SK-N-SH treated with all-trans-retinoic acid at 6 μM for 48 hours (cell line): ENCODE measurements around the gene RELA.

Source experiments
- ATAC-seq: fragments of 200-7000 bp; cut with Tn5 transposase; 3 replicates; pipeline ENCODE4 v1.9.1; 2020; ENCODE audit warnings: mild to moderate bottlenecking, moderate library complexity
- BACH2 ChIP-seq: fragments of 250-450 bp; sonication (Bioruptor Pico); IDR thresholded peaks from 2 replicates; pipeline ENCODE4 v1.9.0; 2021; ENCODE audit warnings: mild to moderate bottlenecking, borderline replicate concordance
- CREB5 ChIP-seq: fragments of 250-450 bp; sonication (Bioruptor Pico); IDR thresholded peaks from 2 replicates; pipeline ENCODE4 v1.5.1; 2020; ENCODE audit warnings: low read depth, mild to moderate bottlenecking, moderate library complexity
- CSDC2 ChIP-seq: fragments of 250-450 bp; sonication (Bioruptor Pico); IDR thresholded peaks from 2 replicates; pipeline ENCODE4 v1.5.0; 2020; ENCODE audit warnings: mild to moderate bottlenecking, moderate library complexity
- CSRNP3 ChIP-seq: fragments of 250-450 bp; sonication (Bioruptor Pico); IDR thresholded peaks from 2 replicates; pipeline ENCODE4 v1.5.1; 2021; ENCODE audit warnings: mild to moderate bottlenecking, moderate library complexity
- ESRRG ChIP-seq: fragments of 250-450 bp; sonication (Bioruptor Pico); IDR thresholded peaks from 2 replicates; pipeline ENCODE4 v1.6.1; 2021; ENCODE audit warnings: mild to moderate bottlenecking
- GLIS3 ChIP-seq: fragments of 250-450 bp; sonication (Bioruptor Pico); IDR thresholded peaks from 2 replicates; pipeline ENCODE4 v1.5.0; 2020; ENCODE audit warnings: mild to moderate bottlenecking, moderate library complexity
- OSR1 ChIP-seq: fragments of 250-450 bp; sonication (Bioruptor Pico); IDR thresholded peaks from 2 replicates; pipeline ENCODE4 v1.8.0; 2022; ENCODE audit warnings: moderate library complexity, mild to moderate bottlenecking, inconsistent platforms
- POU6F1 ChIP-seq: fragments of 250-450 bp; sonication (Bioruptor Pico); IDR thresholded peaks from 2 replicates; pipeline ENCODE4 v1.8.0; 2021; ENCODE audit warnings: low read depth, mild to moderate bottlenecking, moderate library complexity, borderline replicate concordance
- PPARA ChIP-seq: fragments of 250-450 bp; sonication (Bioruptor Pico); IDR thresholded peaks from 2 replicates; pipeline ENCODE4 v1.5.0; 2020; ENCODE audit warnings: mild to moderate bottlenecking, borderline replicate concordance
- RARB ChIP-seq: fragments of 250-450 bp; sonication (Bioruptor Pico); IDR thresholded peaks from 2 replicates; pipeline ENCODE4 v1.8.0; 2021; ENCODE audit warnings: mild to moderate bottlenecking, moderate library complexity
- SNAI2 ChIP-seq: fragments of 250-450 bp; sonication (Bioruptor Pico); IDR thresholded peaks from 2 replicates; pipeline ENCODE4 v1.5.0; 2020; ENCODE audit warnings: mild to moderate bottlenecking, moderate library complexity
- TCF4 ChIP-seq: fragments of 250-450 bp; sonication (Bioruptor Pico); IDR thresholded peaks from 2 replicates; pipeline ENCODE4 v1.8.0; 2021; ENCODE audit warnings: mild to moderate bottlenecking, moderate library complexity, borderline replicate concordance
- TOX ChIP-seq: fragments of 250-450 bp; sonication (Bioruptor Pico); IDR thresholded peaks from 2 replicates; pipeline ENCODE4 v1.8.0; 2021; ENCODE audit warnings: mild to moderate bottlenecking, moderate library complexity, borderline replicate concordance
- ZC3H10 ChIP-seq: fragments of 250-450 bp; sonication (Bioruptor Pico); IDR thresholded peaks from 2 replicates; pipeline ENCODE4 v1.5.1; 2021; ENCODE audit warnings: mild to moderate bottlenecking, moderate library complexity
- ZFP3 ChIP-seq: fragments of 250-450 bp; sonication (Bioruptor Pico); IDR thresholded peaks from 2 replicates; pipeline ENCODE4 v1.5.0; 2020; ENCODE audit warnings: mild to moderate bottlenecking, moderate library complexity
- ZFP30 ChIP-seq: fragments of 450-650 bp; formaldehyde crosslinking; IDR thresholded peaks from 2 replicates; pipeline ENCODE4 v1.5.0; 2022; ENCODE audit warnings: mild to moderate bottlenecking, moderate library complexity
- ZNF70 ChIP-seq: fragments of 450-650 bp; formaldehyde crosslinking; IDR thresholded peaks from 2 replicates; pipeline ENCODE4 v1.5.0; 2020; ENCODE audit warnings: mild to moderate bottlenecking, moderate library complexity
- ZNF8 ChIP-seq: fragments of 450-650 bp; formaldehyde crosslinking; IDR thresholded peaks from 2 replicates; pipeline ENCODE4 v1.5.0; 2020; ENCODE audit warnings: mild to moderate bottlenecking, moderate library complexity
- TF ChIP-seq, protein P1 (sequence below): fragments of 250-450 bp; sonication (Bioruptor Pico); IDR thresholded peaks from 2 replicates; pipeline ENCODE4 v1.5.0; 2020; ENCODE audit warnings: mild to moderate bottlenecking, moderate library complexity
- TF ChIP-seq, protein P2 (sequence below): fragments of 250-450 bp; sonication (Bioruptor Pico); IDR thresholded peaks from 2 replicates; pipeline ENCODE4 v1.8.0; 2020; ENCODE audit warnings: mild to moderate bottlenecking, moderate library complexity, borderline replicate concordance

RELA gene

GRCh38 chr11:65651339-65651588, 11.5 kb downstream of the RELA start:
- ATAC-seq, result no peak
- no peak for TF ChIP-seq CSDC2 (CRISPR knock-in tag)
- TF ChIP-seq, protein P1, sequence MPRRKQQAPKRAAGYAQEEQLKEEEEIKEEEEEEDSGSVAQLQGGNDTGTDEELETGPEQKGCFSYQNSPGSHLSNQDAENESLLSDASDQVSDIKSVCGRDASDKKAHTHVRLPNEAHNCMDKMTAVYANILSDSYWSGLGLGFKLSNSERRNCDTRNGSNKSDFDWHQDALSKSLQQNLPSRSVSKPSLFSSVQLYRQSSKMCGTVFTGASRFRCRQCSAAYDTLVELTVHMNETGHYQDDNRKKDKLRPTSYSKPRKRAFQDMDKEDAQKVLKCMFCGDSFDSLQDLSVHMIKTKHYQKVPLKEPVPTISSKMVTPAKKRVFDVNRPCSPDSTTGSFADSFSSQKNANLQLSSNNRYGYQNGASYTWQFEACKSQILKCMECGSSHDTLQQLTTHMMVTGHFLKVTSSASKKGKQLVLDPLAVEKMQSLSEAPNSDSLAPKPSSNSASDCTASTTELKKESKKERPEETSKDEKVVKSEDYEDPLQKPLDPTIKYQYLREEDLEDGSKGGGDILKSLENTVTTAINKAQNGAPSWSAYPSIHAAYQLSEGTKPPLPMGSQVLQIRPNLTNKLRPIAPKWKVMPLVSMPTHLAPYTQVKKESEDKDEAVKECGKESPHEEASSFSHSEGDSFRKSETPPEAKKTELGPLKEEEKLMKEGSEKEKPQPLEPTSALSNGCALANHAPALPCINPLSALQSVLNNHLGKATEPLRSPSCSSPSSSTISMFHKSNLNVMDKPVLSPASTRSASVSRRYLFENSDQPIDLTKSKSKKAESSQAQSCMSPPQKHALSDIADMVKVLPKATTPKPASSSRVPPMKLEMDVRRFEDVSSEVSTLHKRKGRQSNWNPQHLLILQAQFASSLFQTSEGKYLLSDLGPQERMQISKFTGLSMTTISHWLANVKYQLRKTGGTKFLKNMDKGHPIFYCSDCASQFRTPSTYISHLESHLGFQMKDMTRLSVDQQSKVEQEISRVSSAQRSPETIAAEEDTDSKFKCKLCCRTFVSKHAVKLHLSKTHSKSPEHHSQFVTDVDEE, result no peak
- TF ChIP-seq PPARA (CRISPR knock-in tag), result no peak
- no peak for TF ChIP-seq ESRRG (CRISPR knock-in tag)
- no peak for TF ChIP-seq RARB (CRISPR knock-in tag)
- TF ChIP-seq ZFP3, result no peak
- TF ChIP-seq, protein P2, sequence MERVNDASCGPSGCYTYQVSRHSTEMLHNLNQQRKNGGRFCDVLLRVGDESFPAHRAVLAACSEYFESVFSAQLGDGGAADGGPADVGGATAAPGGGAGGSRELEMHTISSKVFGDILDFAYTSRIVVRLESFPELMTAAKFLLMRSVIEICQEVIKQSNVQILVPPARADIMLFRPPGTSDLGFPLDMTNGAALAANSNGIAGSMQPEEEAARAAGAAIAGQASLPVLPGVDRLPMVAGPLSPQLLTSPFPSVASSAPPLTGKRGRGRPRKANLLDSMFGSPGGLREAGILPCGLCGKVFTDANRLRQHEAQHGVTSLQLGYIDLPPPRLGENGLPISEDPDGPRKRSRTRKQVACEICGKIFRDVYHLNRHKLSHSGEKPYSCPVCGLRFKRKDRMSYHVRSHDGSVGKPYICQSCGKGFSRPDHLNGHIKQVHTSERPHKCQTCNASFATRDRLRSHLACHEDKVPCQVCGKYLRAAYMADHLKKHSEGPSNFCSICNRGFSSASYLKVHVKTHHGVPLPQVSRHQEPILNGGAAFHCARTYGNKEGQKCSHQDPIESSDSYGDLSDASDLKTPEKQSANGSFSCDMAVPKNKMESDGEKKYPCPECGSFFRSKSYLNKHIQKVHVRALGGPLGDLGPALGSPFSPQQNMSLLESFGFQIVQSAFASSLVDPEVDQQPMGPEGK (CRISPR knock-in tag), result no peak
- no peak for TF ChIP-seq TCF4
- TF ChIP-seq CREB5, result no peak
- TF ChIP-seq ZNF8 (CRISPR knock-in tag), result no peak
- no peak for TF ChIP-seq SNAI2 (CRISPR knock-in tag)
- no peak for TF ChIP-seq CSRNP3 (CRISPR knock-in tag)
- TF ChIP-seq OSR1, result no peak
- TF ChIP-seq POU6F1 (CRISPR knock-in tag), result no peak
- TF ChIP-seq ZNF70, result no peak
- TF ChIP-seq GLIS3, result no peak

DNA sequence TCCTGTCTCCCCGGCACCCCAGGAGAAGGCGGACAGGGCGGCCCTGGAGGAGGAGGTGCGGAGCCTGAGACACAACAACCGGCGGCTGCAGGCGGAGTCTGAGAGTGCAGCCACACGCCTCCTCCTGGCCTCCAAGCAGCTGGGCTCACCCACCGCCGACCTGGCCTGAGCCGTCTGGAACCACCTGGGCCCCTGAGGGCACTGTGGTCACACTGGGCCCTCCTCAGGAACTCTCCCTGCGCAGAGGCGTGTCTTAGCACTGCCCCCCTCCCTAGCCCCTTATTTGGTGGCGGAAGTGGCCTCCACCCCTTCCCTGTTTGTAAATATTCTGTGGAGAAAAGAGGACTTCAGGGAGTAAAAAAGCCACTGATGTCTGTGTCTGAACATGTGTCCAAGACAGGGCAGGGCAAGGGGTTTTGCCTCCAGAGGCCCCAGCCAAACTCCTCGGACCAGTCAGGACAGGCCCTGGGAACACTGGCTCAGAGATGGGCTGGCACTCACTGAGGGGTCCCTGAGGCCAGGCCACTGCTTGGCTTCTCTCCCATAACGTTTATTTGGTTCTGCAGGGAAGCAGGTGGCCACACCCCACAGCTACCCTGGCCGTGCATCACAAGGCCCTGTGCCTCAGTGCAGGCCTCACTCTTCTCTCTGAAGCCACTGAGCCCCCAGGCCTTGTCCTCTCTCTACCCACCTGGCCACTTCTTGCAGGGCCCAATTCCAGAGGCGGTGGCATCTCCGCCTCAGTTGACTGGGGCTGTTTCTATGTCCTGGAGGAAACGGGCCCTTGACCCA, 12.0 kb downstream of the RELA start:
- no peak for ATAC-seq
- TF ChIP-seq TOX (CRISPR knock-in tag) (no peak), GLIS3 (no peak), POU6F1 (CRISPR knock-in tag) (no peak), OSR1 (no peak), CSDC2 (CRISPR knock-in tag) (no peak), PPARA (CRISPR knock-in tag) (no peak), ZNF8 (CRISPR knock-in tag) (no peak), ZC3H10 (no peak), ZFP30 (no peak), BACH2 (no peak), SNAI2 (CRISPR knock-in tag) (no peak), ESRRG (CRISPR knock-in tag) (no peak), CREB5 (no peak)
- TF ChIP-seq, protein P2 (CRISPR knock-in tag), result no peak
- TF ChIP-seq, protein P1, result no peak
